ENCODE measurements around the gene DNAAF9. TPM values are rescaled to one million over a fixed set of nuclear protein-coding genes. Genes with fewer than 3 reads are reported as not detected.
"Not testable (repeated sequence)": the region's sequence is repeated elsewhere in the genome, so short reads cannot be mapped to it uniquely, and the experiment has no call there.

Gene DNAAF9
- total and polyA plus RNA-seq, 12 donors: 6.4 to 32.2 (median 22.6) TPM

GRCh38 chr20:3431109-3431508, 23.6 kb upstream of the DNAAF9 start:
- TF ChIP-seq CTCF (IDR thresholded peaks at IDR 0.05): no peak
- Histone ChIP-seq H3K4me1 (peaks cover 0 to 16% (median 0%) of the 10 kb centered on the region in 9 donors), H3K27me3 (no peaks in the 10 kb centered on the region), H3K9me3 (no peaks in the 10 kb centered on the region), H3K4me3 (no peak overlapping the region), H3K27ac (peak overlapping the region in 3 of 10 donors; percentile 3 to 70 (median 41)), H3K36me3 (no peaks in the 10 kb centered on the region)
- DNase-seq (no peak), ATAC-seq (peak in 5 of 8 donors; percentile 31 to 63 (median 61))
- 81 to 84% methylated on average over 4 of the region's 4 CpGs for WGBS, 2 donors
- intact Hi-C loops (cut with DNase I): loop anchor here in 1 of 10 donors (5.0 kb wide), 1 partner anchor 1139 kb away; no protein-coding TSS in a partner anchor

- Histone ChIP-seq H3K36me3 (no peaks in the 10 kb centered on the region), H3K27ac (peak overlapping the region in 3 of 10 donors; percentile 3 to 70 (median 41)), H3K27me3 (no peaks in the 10 kb centered on the region), H3K4me3 (peak overlapping the region in 1 of 10 donors; percentile 7), H3K4me1 (peaks cover 0 to 16% (median 0%) of the 10 kb centered on the region in 9 donors), H3K9me3 (no peaks in the 10 kb centered on the region)
- ATAC-seq (peak in 7 of 8 donors; percentile 49 to 68 (median 55)), DNase-seq (no peak)
- 81 to 84% methylated on average over 14 of the region's 14 CpGs for WGBS, 2 donors
- no peak for TF ChIP-seq CTCF (IDR thresholded peaks at IDR 0.05)
- intact Hi-C loops (cut with DNase I): loop anchor here in 1 of 10 donors (5.0 kb wide), 1 partner anchor 1138 kb away; no protein-coding TSS in a partner anchor
Observed at GRCh38 chr20:3430376-3431069, 23.1 kb upstream of the DNAAF9 start.

GRCh38 chr20:3426766-3427165, 19.3 kb upstream of the DNAAF9 start:
- not testable (repeated sequence) for H3K36me3 ChIP-seq

GRCh38 chr20:3423126-3423525, 15.7 kb upstream of the DNAAF9 start:
- DNase-seq: no peak
- 62 to 64% methylated on average over 5 of the region's 5 CpGs for WGBS, 2 donors
- Histone ChIP-seq H3K27me3 (no peaks in the 10 kb centered on the region), H3K4me1 (peaks cover 0 to 16% (median 0%) of the 10 kb centered on the region in 9 donors), H3K4me3 (no peak overlapping the region), H3K9me3 (no peaks in the 10 kb centered on the region), H3K36me3 (no peaks in the 10 kb centered on the region), H3K27ac (no peak overlapping the region)
- no peak for ATAC-seq
- no peak for TF ChIP-seq CTCF (IDR thresholded peaks at IDR 0.05)
- intact Hi-C loops (cut with DNase I): no loop called here

More at GRCh38 chr20:3426766-3427165, 19.3 kb upstream of the DNAAF9 start:
- DNase-seq; H3K27ac ChIP-seq; intact Hi-C loops (cut with DNase I); ATAC-seq; H3K9me3 ChIP-seq; H3K27me3 ChIP-seq; H3K4me3 ChIP-seq; H3K4me1 ChIP-seq: not testable (repeated sequence)
- 85 to 89% methylated on average over 4 of the region's 4 CpGs for WGBS, 2 donors

GRCh38 chr20:3421985-3422384, 14.5 kb upstream of the DNAAF9 start:
- H3K36me3 ChIP-seq: no peaks in the 10 kb centered on the region
- intact Hi-C loops (cut with DNase I): loop anchor here in 1 of 10 donors (2.0 kb wide), 1 partner anchor 45 kb away; no protein-coding TSS in a partner anchor
- H3K27ac ChIP-seq: no peak overlapping the region
- no peaks in the 10 kb centered on the region for H3K27me3 ChIP-seq
- WGBS, 2 donors: 72 to 78% methylated on average over 6 of the region's 6 CpGs
- H3K4me1 ChIP-seq: peaks cover 0 to 16% (median 0%) of the 10 kb centered on the region in 9 donors
- no peak for TF ChIP-seq CTCF (IDR thresholded peaks at IDR 0.05)
- H3K9me3 ChIP-seq: no peaks in the 10 kb centered on the region
- no peak for ATAC-seq
- no peak for DNase-seq
- no peak overlapping the region for H3K4me3 ChIP-seq
